LNCAP (cell line): ENCODE data around the gene DCHS1.

Source experiments
- TF ChIP-seq, protein P1 (sequence below): fragments of 450-650 bp; IDR thresholded peaks from 2 replicates; pipeline ENCODE4 v1.5.1; 2017; ENCODE audit warnings: mild to moderate bottlenecking

DCHS1 gene

DNA sequence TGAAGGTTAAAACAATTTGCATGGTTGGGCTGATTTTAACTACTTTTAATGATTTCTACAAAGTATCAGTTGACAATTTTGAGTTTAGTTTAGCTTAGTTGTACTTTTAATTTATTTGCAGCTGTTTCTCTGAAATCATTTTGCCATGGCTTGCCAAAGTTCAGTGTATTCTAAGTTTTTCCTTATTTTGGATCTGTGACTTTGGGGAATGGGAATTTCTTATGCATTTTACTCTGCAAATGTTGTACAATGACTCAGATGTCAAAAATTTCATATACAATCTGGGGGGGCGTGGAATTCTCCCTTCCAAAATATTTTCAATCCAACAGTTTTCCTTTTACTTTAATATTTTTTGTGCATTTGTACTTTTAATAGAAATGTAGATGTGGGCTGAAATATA lies 8.9 kb upstream of the DCHS1 start:
- TF ChIP-seq, protein P1, sequence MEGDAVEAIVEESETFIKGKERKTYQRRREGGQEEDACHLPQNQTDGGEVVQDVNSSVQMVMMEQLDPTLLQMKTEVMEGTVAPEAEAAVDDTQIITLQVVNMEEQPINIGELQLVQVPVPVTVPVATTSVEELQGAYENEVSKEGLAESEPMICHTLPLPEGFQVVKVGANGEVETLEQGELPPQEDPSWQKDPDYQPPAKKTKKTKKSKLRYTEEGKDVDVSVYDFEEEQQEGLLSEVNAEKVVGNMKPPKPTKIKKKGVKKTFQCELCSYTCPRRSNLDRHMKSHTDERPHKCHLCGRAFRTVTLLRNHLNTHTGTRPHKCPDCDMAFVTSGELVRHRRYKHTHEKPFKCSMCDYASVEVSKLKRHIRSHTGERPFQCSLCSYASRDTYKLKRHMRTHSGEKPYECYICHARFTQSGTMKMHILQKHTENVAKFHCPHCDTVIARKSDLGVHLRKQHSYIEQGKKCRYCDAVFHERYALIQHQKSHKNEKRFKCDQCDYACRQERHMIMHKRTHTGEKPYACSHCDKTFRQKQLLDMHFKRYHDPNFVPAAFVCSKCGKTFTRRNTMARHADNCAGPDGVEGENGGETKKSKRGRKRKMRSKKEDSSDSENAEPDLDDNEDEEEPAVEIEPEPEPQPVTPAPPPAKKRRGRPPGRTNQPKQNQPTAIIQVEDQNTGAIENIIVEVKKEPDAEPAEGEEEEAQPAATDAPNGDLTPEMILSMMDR: no peak

DNA sequence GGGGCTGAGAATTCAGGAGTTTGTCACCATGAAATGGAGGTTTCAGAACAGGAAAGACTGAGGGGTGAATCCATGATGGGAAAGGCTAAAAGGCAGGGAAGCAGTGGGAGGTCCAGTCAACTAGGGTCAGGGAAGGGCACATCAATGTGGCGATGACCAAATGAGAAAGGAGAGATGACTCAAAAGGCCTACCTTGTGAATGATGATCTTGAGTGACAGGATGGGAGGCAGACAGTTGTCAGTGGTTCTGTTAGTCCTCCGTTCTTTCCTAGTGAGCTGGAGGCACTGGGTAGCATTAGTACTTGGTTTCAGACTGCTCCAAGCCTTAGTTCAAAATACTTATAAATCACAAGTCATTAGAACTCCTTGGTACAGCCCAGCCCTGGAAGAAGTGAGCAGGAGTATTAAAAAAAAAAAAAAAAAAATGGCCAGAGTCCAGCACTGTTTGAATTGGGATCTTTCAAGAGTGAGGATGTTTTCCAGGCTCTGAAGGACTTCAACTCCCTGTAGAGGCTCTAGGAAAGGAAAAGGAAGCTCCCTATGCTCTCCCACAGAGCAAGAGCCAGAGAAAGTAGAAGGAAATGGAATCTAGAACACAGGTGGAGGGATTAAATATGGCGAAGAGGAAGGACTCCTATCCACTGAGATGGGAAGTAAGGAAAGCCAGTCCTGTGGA lies 8.3 kb upstream of the DCHS1 start:
- TF ChIP-seq, protein P1: no peak

DNA sequence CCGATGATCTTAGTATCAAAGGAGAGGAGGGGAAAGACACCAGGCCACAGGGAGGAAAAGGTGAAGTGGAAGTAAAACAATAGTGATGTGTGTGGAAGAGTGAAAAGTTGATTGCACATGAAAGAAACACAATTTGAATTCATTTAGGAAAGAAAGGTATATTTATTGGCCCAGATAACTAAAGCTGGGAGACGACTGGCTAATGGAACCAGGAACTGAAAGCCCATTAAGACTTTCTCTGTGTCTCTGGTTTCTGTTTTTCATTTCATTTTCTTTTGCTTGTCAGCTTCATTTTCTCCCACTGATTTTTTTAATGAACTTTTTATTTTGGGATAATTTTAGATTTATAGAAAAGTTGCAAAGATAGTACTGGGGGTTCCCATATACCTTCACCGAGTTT lies 5.1 kb upstream of the DCHS1 start:
- TF ChIP-seq, protein P1: no peak

DNA sequence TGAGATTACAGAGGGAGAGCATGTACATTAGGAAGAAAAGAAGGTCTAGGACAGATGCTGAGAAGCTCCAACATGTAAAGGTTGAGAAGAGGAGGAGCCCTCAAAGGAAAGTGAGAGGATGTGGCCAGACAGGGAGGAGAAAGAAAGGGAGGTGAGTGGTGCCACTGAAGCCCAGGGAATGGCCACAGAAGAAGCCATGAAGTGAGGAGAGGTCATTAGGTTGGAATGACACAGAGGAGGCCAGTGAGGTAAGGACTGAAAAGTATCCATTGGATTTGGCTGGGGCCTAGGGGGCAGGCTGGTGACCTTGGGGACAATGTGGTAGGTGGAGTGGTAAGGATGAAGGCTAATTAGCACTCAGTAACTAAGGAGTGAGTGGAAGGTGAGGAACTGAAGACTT lies 3.0 kb upstream of the DCHS1 start:
- TF ChIP-seq, protein P1: no peak

DNA sequence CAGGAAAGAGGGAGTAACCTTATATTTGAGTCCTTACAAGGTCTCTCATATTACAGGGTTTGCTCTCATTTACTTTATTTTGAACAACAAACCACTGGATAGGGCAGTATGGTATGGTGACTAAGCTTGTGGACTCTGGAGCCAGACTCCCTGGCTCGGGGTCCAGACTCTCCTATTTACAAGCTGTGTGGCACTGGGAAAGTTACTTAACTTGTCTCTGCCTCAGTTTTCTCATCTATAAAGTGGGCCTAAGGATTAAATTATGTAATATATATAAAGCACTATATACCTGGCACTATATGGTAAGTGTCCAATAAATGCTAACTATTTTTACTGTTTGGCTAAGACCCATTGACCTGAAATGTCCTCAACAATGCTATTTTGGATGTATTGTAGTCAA lies 1.7 kb upstream of the DCHS1 start:
- TF ChIP-seq, protein P1: no peak

DNA sequence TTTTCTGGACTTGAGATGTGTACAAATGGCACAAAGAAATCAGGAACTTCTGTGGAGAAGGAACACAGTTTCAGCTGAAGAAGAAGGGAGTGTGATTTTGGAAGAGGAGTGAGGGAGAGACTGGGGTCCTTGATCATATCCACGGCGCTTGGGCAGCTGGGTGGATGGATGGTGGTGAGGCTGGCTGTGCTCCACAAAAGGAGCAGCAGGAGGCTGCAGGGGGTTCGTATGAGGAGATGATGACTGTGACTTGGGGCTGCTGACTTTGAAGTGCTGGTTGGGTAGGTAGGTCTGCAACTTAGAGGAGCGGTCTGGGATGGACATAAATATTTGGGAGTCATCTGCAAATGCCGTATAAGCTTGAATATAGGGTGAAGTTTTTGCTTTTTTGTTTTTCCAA lies 1.3 kb upstream of the DCHS1 start:
- TF ChIP-seq, protein P1: no peak

DNA sequence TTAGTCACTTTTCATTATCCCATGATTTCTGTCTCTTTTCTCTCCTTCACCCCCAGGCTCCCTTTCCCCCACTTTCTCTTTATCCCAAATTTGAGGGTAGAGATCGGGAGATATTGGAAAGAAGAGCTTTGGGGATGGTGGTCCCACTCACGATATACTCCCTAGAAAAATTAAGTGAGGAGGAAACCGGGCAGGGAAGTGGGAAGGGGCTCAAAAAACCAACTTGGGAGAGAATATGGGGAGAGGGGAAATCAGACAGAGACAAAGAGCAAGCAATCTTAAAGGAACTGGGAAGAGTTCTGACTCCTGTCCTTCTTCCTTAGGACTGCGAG lies 941 bp upstream of the DCHS1 start:
- TF ChIP-seq, protein P1: no peak
